Endodermal cell (in vitro differentiated cells): ENCODE results near the gene EID2. TPM values are rescaled to one million over a fixed set of nuclear protein-coding genes. Genes with fewer than 3 reads are reported as not detected.

Experiments used
- DNase-seq: peaks from one replicate; pipeline ENCODE4 v3.0.0-alpha.2; 2017
- H3K27ac ChIP-seq: 2 replicates; pipeline ENCODE4 v1.5.1; 2013; ENCODE audit warnings: mild to moderate bottlenecking, low read depth, low read length, moderate library complexity
- H3K27me3 ChIP-seq: 2 replicates; pipeline ENCODE4 v1.6.1; 2013; ENCODE audit warnings: mild to moderate bottlenecking, low read length, moderate library complexity; ENCODE audit not compliant: insufficient read depth, control insufficient read depth, poor library complexity, severe bottlenecking
- H3K36me3 ChIP-seq: 2 replicates; pipeline ENCODE4 v1.7.0; 2013; ENCODE audit warnings: mild to moderate bottlenecking, low read length, moderate library complexity; ENCODE audit not compliant: control insufficient read depth, insufficient read depth
- H3K4me1 ChIP-seq: one replicate; pipeline ENCODE4 v1.7.0; 2013; ENCODE audit warnings: low read length; ENCODE audit not compliant: control insufficient read depth, insufficient read depth
- H3K4me3 ChIP-seq: 2 replicates; pipeline ENCODE4 v1.5.1; 2013; ENCODE audit warnings: mild to moderate bottlenecking, low read length, moderate library complexity
- H3K9ac ChIP-seq: 2 replicates; pipeline ENCODE4 v1.6.1; 2013; ENCODE audit warnings: mild to moderate bottlenecking, low read length, moderate library complexity; ENCODE audit not compliant: poor library complexity, severe bottlenecking; ENCODE audit errors: extremely low read depth
- H3K9me3 ChIP-seq: 2 replicates; pipeline ENCODE4 v1.6.1; 2013; ENCODE audit warnings: mild to moderate bottlenecking, low read length, moderate library complexity; ENCODE audit not compliant: control insufficient read depth
- H3K27ac Mint-ChIP-seq: 2 replicates; pipeline ENCODE4 v1.8.0; 2020; ENCODE audit warnings: mixed read lengths
- H3K27me3 Mint-ChIP-seq: 2 replicates; pipeline ENCODE4 v1.8.0; 2021; ENCODE audit warnings: mild to moderate bottlenecking, mixed read lengths; ENCODE audit not compliant: insufficient read depth
- H3K36me3 Mint-ChIP-seq: 2 replicates; pipeline ENCODE4 v1.8.0; 2020; ENCODE audit warnings: low read depth, mixed read lengths
- H3K4me1 Mint-ChIP-seq: 2 replicates; pipeline ENCODE4 v1.8.0; 2020; ENCODE audit warnings: mixed read lengths
- H3K4me3 Mint-ChIP-seq: 2 replicates; pipeline ENCODE4 v1.8.0; 2020; ENCODE audit warnings: mild to moderate bottlenecking, moderate library complexity, mixed read lengths
- H3K9me3 Mint-ChIP-seq: 2 replicates; pipeline ENCODE4 v1.8.0; 2020; ENCODE audit warnings: mild to moderate bottlenecking, mixed read lengths
- CTCF ChIP-seq: fragments of 200-600 bp; sonication (generic); conservative IDR thresholded peaks from 2 replicates; pipeline ENCODE4 v1.5.0; 2021; ENCODE audit warnings: antibody characterized with exemption, mild to moderate bottlenecking
- WGBS, 2 experiments: methylation state at CpG; one replicate each; pipeline versions ENCODE4 v1.1.5 to v1.1.7; 2013; ENCODE audit warnings: missing lambda C conversion rate in 2 of 2, mixed read lengths in 1 of 2; ENCODE audit not compliant: insufficient coverage in 1 of 2, insufficient read length in 1 of 2; 5-methylcytosine and 5-hydroxymethylcytosine counted together
- total RNA-seq, 2 donors: library from RNA; stranded (reverse); fragmentation: NEBNext Ultra II Directional in 1 of 2; extraction: Animal tissue kit (Norgen Biotek cat#: 25700) in 1 of 2; gene quantifications; 2 replicates in 1 of 2; 3 replicates in 1 of 2; pipeline ENCODE4 v1.2.1, GENCODE V29; 2021

The EID2 gene
- total RNA-seq, 2 donors from 2014 or later, result 24.0 to 29.7 TPM

DNA sequence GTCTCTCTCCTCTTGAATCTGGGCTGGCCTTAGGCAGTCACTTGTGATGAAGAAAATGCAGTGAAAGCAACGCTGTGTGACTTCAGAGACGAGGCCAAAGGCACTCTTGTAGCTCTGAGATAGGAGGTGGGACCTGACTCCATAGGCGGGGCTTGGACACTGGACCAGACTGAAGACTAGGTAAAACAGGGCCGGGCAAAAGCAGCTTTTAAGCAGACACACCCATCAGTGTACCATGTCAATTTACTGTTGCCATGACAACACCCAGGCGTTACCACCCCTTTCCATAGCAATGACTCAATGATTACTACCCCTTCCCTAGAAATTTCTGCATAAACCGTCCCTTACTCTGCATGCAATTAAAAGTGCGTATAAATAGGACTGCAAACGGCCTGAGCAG lies 6.6 kb upstream of the EID2 start:
- H3K9me3 ChIP-seq, result no peaks in the 10 kb centered on the region
- no peak overlapping the region for H3K27ac ChIP-seq
- no peaks in the 10 kb centered on the region for H3K27me3 ChIP-seq
- H3K27ac Mint-ChIP-seq, result no peak overlapping the region
- H3K4me3 ChIP-seq, result no peak overlapping the region
- H3K27me3 Mint-ChIP-seq, result no peaks in the 10 kb centered on the region
- no peaks in the 10 kb centered on the region for H3K36me3 Mint-ChIP-seq
- H3K4me3 Mint-ChIP-seq, result no peak overlapping the region
- no peak for TF ChIP-seq CTCF
- H3K36me3 ChIP-seq, result no peaks in the 10 kb centered on the region
- 78 to 80% methylated on average over 7 to 8 of the region's 8 CpGs for WGBS, 2 experiments
- H3K4me1 ChIP-seq, result no peaks in the 10 kb centered on the region
- DNase-seq, result no peak
- peaks cover 9% of the 10 kb centered on the region for H3K4me1 Mint-ChIP-seq
- H3K9ac ChIP-seq, result no peak overlapping the region
- H3K9me3 Mint-ChIP-seq, result no peaks in the 10 kb centered on the region

DNA sequence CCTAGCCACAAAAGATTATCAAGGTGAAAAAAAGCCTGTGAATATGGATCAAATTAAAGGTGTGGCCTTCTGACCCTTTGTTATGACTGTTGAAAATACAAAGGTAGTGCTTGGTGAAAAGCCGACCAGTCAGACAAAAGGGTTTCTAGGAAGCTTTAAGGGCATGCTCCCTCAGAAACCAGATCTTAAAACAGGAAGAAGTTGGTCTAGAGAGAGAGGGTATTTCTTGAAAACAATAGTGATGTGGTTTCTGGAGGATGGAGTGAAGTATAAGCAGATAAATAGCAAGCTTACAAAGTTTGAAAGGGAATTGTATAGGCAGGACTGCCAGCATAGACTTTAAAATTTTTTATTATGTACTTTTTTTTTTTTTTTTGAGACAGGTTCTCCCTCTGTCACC lies 5.0 kb upstream of the EID2 start:
- H3K36me3 ChIP-seq, result no peaks in the 10 kb centered on the region
- H3K36me3 Mint-ChIP-seq, result no peaks in the 10 kb centered on the region
- WGBS, 2 experiments, result 80 to 83% methylated on average over 1 of the region's 1 CpG
- no peak overlapping the region for H3K9ac ChIP-seq
- no peaks in the 10 kb centered on the region for H3K27me3 Mint-ChIP-seq
- H3K9me3 Mint-ChIP-seq, result no peaks in the 10 kb centered on the region
- no peaks in the 10 kb centered on the region for H3K4me1 ChIP-seq
- DNase-seq, result no peak
- H3K9me3 ChIP-seq, result no peaks in the 10 kb centered on the region
- no peak overlapping the region for H3K4me3 ChIP-seq
- no peak for TF ChIP-seq CTCF
- H3K27ac Mint-ChIP-seq, result no peak overlapping the region
- H3K4me3 Mint-ChIP-seq, result no peak overlapping the region
- no peaks in the 10 kb centered on the region for H3K27me3 ChIP-seq
- H3K4me1 Mint-ChIP-seq, result peaks cover 14% of the 10 kb centered on the region
- no peak overlapping the region for H3K27ac ChIP-seq

GRCh38 chr19:39544226-39544903 lies 4.4 kb upstream of the EID2 start:
- no peaks in the 10 kb centered on the region for H3K36me3 Mint-ChIP-seq
- peaks cover 14% of the 10 kb centered on the region for H3K4me1 Mint-ChIP-seq
- no peak overlapping the region for H3K27ac ChIP-seq
- H3K9ac ChIP-seq, result no peak overlapping the region
- H3K27me3 Mint-ChIP-seq, result no peaks in the 10 kb centered on the region
- TF ChIP-seq CTCF, result no peak
- H3K27me3 ChIP-seq, result no peaks in the 10 kb centered on the region
- H3K4me3 ChIP-seq, result no peak overlapping the region
- H3K9me3 Mint-ChIP-seq, result no peaks in the 10 kb centered on the region
- no peaks in the 10 kb centered on the region for H3K4me1 ChIP-seq
- H3K27ac Mint-ChIP-seq, result no peak overlapping the region
- no peak overlapping the region for H3K4me3 Mint-ChIP-seq
- H3K9me3 ChIP-seq, result no peaks in the 10 kb centered on the region
- 90 to 91% methylated on average over 5 to 7 of the region's 7 CpGs for WGBS, 2 experiments
- no peak for DNase-seq
- H3K36me3 ChIP-seq, result no peaks in the 10 kb centered on the region
